KMS-11 (cell line): ENCODE results near the gene DYRK1A.

Source experiments
- H2AFZ ChIP-seq: fragments of 200-600 bp; sonication (generic); 2 replicates; pipeline ENCODE4 v1.6.1; 2016; ENCODE audit warnings: antibody characterized with exemption, mixed run types, low read depth
- H3K27ac ChIP-seq: fragments of 200-600 bp; sonication (generic); 2 replicates; pipeline ENCODE4 v1.6.1; 2016; ENCODE audit warnings: mild to moderate bottlenecking, mixed run types
- H3K27me3 ChIP-seq: fragments of 200-600 bp; sonication (generic); 2 replicates; pipeline ENCODE4 v1.6.1; 2017; ENCODE audit warnings: mild to moderate bottlenecking, low read depth, mixed run types, moderate library complexity; ENCODE audit not compliant: insufficient read depth
- H3K36me3 ChIP-seq: fragments of 200-600 bp; sonication (generic); 2 replicates; pipeline ENCODE4 v1.6.1; 2017; ENCODE audit warnings: mild to moderate bottlenecking, mixed run types; ENCODE audit not compliant: insufficient read depth
- H3K4me1 ChIP-seq: fragments of 200-600 bp; sonication (generic); 2 replicates; pipeline ENCODE4 v1.6.1; 2016; ENCODE audit warnings: mild to moderate bottlenecking, low read depth, mixed run types; ENCODE audit not compliant: poor library complexity, severe bottlenecking
- H3K4me2 ChIP-seq: fragments of 200-600 bp; sonication (generic); 2 replicates; pipeline ENCODE4 v1.7.0; 2016; ENCODE audit warnings: mild to moderate bottlenecking, mixed run types
- H3K4me3 ChIP-seq: fragments of 200-600 bp; sonication (generic); IDR thresholded peaks from 2 replicates; pipeline ENCODE4 v1.6.1; 2017; ENCODE audit warnings: low read depth, low read length, mixed read lengths; ENCODE audit not compliant: insufficient read depth
- H3K79me2 ChIP-seq: fragments of 200-600 bp; sonication (generic); 2 replicates; pipeline ENCODE4 v1.6.1; 2016; ENCODE audit warnings: low read depth, mixed run types; ENCODE audit not compliant: insufficient read depth
- H3K9ac ChIP-seq: fragments of 200-600 bp; sonication (generic); 2 replicates; pipeline ENCODE4 v1.6.1; 2016; ENCODE audit warnings: mild to moderate bottlenecking, mixed run types
- H4K20me1 ChIP-seq: fragments of 200-600 bp; sonication (generic); 2 replicates; pipeline ENCODE4 v1.6.1; 2016; ENCODE audit warnings: mild to moderate bottlenecking, mixed run types; ENCODE audit not compliant: insufficient read depth
- CTCF ChIP-seq: fragments of 200-600 bp; sonication (generic); conservative IDR thresholded peaks from 2 replicates; pipeline ENCODE4 v1.6.1; 2017; ENCODE audit warnings: low read depth, mild to moderate bottlenecking, antibody characterized with exemption, low read length, moderate library complexity, mixed read lengths

The DYRK1A gene

GRCh38 chr21:37460196-37460595 lies 93.6 kb downstream of the DYRK1A start:
- Histone ChIP-seq H3K4me2 (0 out of 2 replicates have a peak overlapping the region, but pooled peaks have one; percentile 52), H3K4me3 (no peak overlapping the region), H3K79me2 (peaks cover 89% of the 10 kb centered on the region), H3K4me1 (peaks cover 49% of the 10 kb centered on the region), H4K20me1 (peaks cover 30% of the 10 kb centered on the region), H3K9ac (no peak overlapping the region), H3K27me3 (no peaks in the 10 kb centered on the region), H3K27ac (no peak overlapping the region), H3K36me3 (no peaks in the 10 kb centered on the region), H2AFZ (no peak overlapping the region)
- TF ChIP-seq CTCF: no peak

GRCh38 chr21:37461479-37461878 lies 94.9 kb downstream of the DYRK1A start:
- Histone ChIP-seq H3K27me3 (no peaks in the 10 kb centered on the region), H3K36me3 (no peaks in the 10 kb centered on the region), H3K79me2 (peaks cover 89% of the 10 kb centered on the region), H3K4me1 (peaks cover 49% of the 10 kb centered on the region), H3K27ac (peak overlapping the region; percentile 40; the same call in 1 of the 2 replicates), H3K9ac (no peak overlapping the region), H2AFZ (no peak overlapping the region), H3K4me2 (peak overlapping the region; percentile 52), H3K4me3 (no peak overlapping the region), H4K20me1 (peaks cover 30% of the 10 kb centered on the region)
- TF ChIP-seq CTCF: no peak

- Histone ChIP-seq H3K36me3 (no peaks in the 10 kb centered on the region), H3K4me2 (peak overlapping the region; percentile 52; the same call in 1 of the 2 replicates), H3K9ac (no peak overlapping the region), H3K4me1 (peaks cover 49% of the 10 kb centered on the region), H3K79me2 (peaks cover 92% of the 10 kb centered on the region), H4K20me1 (peaks cover 30% of the 10 kb centered on the region), H2AFZ (no peak overlapping the region), H3K27me3 (no peaks in the 10 kb centered on the region), H3K27ac (no peak overlapping the region), H3K4me3 (no peak overlapping the region)
- TF ChIP-seq CTCF: no peak
These were observed 95.7 kb downstream of the DYRK1A start for GRCh38 chr21:37462087-37462861.

GRCh38 chr21:37463083-37463801 lies 96.7 kb downstream of the DYRK1A start:
- H3K4me3 ChIP-seq: no peak overlapping the region
- TF ChIP-seq CTCF: peak; percentile 81
- peaks cover 30% of the 10 kb centered on the region for H4K20me1 ChIP-seq
- H3K4me1 ChIP-seq: peaks cover 49% of the 10 kb centered on the region
- H3K79me2 ChIP-seq: peaks cover 90% of the 10 kb centered on the region
- H3K27ac ChIP-seq: no peak overlapping the region
- no peak overlapping the region for H3K4me2 ChIP-seq
- H3K36me3 ChIP-seq: no peaks in the 10 kb centered on the region
- no peak overlapping the region for H2AFZ ChIP-seq
- no peak overlapping the region for H3K9ac ChIP-seq
- no peaks in the 10 kb centered on the region for H3K27me3 ChIP-seq
